GM12873 (cell line): ENCODE results near the gene CALM1.

ENCODE experiments used
- CTCF ChIP-seq: IDR thresholded peaks from 2 replicates; pipeline ENCODE4 v1.5.1; 2012; ENCODE audit warnings: low read depth, mild to moderate bottlenecking, moderate library complexity, low read length, control low read depth; ENCODE audit not compliant: insufficient read depth; ENCODE audit errors: missing control alignments

CALM1 gene

GRCh38 chr14:90445011-90445410, 48.2 kb downstream of the CALM1 start:
- no peak for TF ChIP-seq CTCF

- no peak for TF ChIP-seq CTCF
Observed at GRCh38 chr14:90446405-90446804, 49.6 kb downstream of the CALM1 start.

GRCh38 chr14:90447720-90448497, 51.1 kb downstream of the CALM1 start:
- TF ChIP-seq CTCF: no peak

GRCh38 chr14:90449411-90449810, 52.6 kb downstream of the CALM1 start:
- TF ChIP-seq CTCF: no peak

- no peak for TF ChIP-seq CTCF
Observed at GRCh38 chr14:90450151-90450550, 53.3 kb downstream of the CALM1 start.

- no peak for TF ChIP-seq CTCF
Observed at GRCh38 chr14:90450667-90451066, 53.8 kb downstream of the CALM1 start.

GRCh38 chr14:90451443-90451842, 54.6 kb downstream of the CALM1 start:
- no peak for TF ChIP-seq CTCF
